ENCODE data around the gene CLPTM1.
"Not testable (repeated sequence)": the region's sequence is repeated elsewhere in the genome, so short reads cannot be mapped to it uniquely, and the experiment has no call there.

The CLPTM1 gene

GRCh38 chr19:44954649-44955504 lies at the start of gene CLPTM1:
TSS of gene CLPTM1 (plus strand) at chr19:44955380. CDS start at chr19:44955396, 16 bp downstream.
- peak; percentile 93 to 96 for DNase-seq (ENCODE audit: low read depth in 2 of 2)

- DNase-seq (ENCODE audit: low read depth in 2 of 2): no peak
Observed at GRCh38 chr19:44905437-44906160, 49.6 kb upstream of the CLPTM1 start, which contains the start of gene APOE. TSS of gene APOE (plus strand) at chr19:44905796. CDS start at chr19:44906625, 829 bp downstream.

GRCh38 chr19:44907613-44908012 lies 47.6 kb upstream of the CLPTM1 start:
- DNase-seq (ENCODE audit: low read depth in 2 of 2): no peak

- DNase-seq (ENCODE audit: low read depth in 2 of 2): no peak
Observed at GRCh38 chr19:44908074-44908835, 46.9 kb upstream of the CLPTM1 start.

GRCh38 chr19:44908836-44909261 lies 46.3 kb upstream of the CLPTM1 start:
- DNase-seq (ENCODE audit: low read depth in 2 of 2): no peak

GRCh38 chr19:44909775-44910174 lies 45.4 kb upstream of the CLPTM1 start:
- no peak for DNase-seq (ENCODE audit: low read depth in 2 of 2)

GRCh38 chr19:44911896-44912295 lies 43.3 kb upstream of the CLPTM1 start:
- DNase-seq (ENCODE audit: low read depth in 2 of 2): not testable (repeated sequence)

GRCh38 chr19:44912854-44913253 lies 42.3 kb upstream of the CLPTM1 start:
- DNase-seq (ENCODE audit: low read depth in 2 of 2): no peak

GRCh38 chr19:44913512-44914432 lies 41.4 kb upstream of the CLPTM1 start:
- DNase-seq (ENCODE audit: low read depth in 2 of 2): not testable (repeated sequence)

- DNase-seq (ENCODE audit: low read depth in 2 of 2): peak; percentile 59 to 64
Observed at GRCh38 chr19:44914433-44915206, 40.6 kb upstream of the CLPTM1 start, which contains the start of gene APOC1. TSS of gene APOC1 (plus strand) at chr19:44914608. CDS start at chr19:44914892, 284 bp downstream.

- no peak for DNase-seq (ENCODE audit: low read depth in 2 of 2)
Observed at GRCh38 chr19:44924243-44924725, 30.9 kb upstream of the CLPTM1 start.

GRCh38 chr19:44925114-44925891 lies 29.9 kb upstream of the CLPTM1 start:
- no peak for DNase-seq (ENCODE audit: low read depth in 2 of 2)

GRCh38 chr19:44926245-44927077 lies 28.7 kb upstream of the CLPTM1 start:
- DNase-seq (ENCODE audit: low read depth in 2 of 2): not testable (repeated sequence)

GRCh38 chr19:44927746-44928145 lies 27.4 kb upstream of the CLPTM1 start:
- DNase-seq (ENCODE audit: low read depth in 2 of 2): no peak

- no peak for DNase-seq (ENCODE audit: low read depth in 2 of 2)
Observed at GRCh38 chr19:44930088-44930487, 25.1 kb upstream of the CLPTM1 start.

- no peak for DNase-seq (ENCODE audit: low read depth in 2 of 2)
Observed at GRCh38 chr19:44931541-44931940, 23.6 kb upstream of the CLPTM1 start.

GRCh38 chr19:44939668-44940067 lies 15.5 kb upstream of the CLPTM1 start:
- no peak for DNase-seq (ENCODE audit: low read depth in 2 of 2)

- no peak for DNase-seq (ENCODE audit: low read depth in 2 of 2)
Observed at GRCh38 chr19:44942067-44942571, 13.1 kb upstream of the CLPTM1 start, which contains the start of gene APOC4. TSS of gene APOC4 (plus strand) at chr19:44942237. CDS start at chr19:44942278, 41 bp downstream.
